ENCODE data around the gene MASP1.
"Not testable (repeated sequence)": the region's sequence is repeated elsewhere in the genome, so short reads cannot be mapped to it uniquely, and the experiment has no call there.

MASP1 gene

GRCh38 chr3:187263270-187263669 lies 28.3 kb downstream of the MASP1 start:
- DNase-seq = no peak

- DNase-seq = no peak
These were observed 29.2 kb downstream of the MASP1 start for GRCh38 chr3:187262360-187262759.

GRCh38 chr3:187261541-187261969 lies 30.0 kb downstream of the MASP1 start:
- no peak for DNase-seq

GRCh38 chr3:187259171-187259570 lies 32.4 kb downstream of the MASP1 start:
- DNase-seq = no peak

DNA sequence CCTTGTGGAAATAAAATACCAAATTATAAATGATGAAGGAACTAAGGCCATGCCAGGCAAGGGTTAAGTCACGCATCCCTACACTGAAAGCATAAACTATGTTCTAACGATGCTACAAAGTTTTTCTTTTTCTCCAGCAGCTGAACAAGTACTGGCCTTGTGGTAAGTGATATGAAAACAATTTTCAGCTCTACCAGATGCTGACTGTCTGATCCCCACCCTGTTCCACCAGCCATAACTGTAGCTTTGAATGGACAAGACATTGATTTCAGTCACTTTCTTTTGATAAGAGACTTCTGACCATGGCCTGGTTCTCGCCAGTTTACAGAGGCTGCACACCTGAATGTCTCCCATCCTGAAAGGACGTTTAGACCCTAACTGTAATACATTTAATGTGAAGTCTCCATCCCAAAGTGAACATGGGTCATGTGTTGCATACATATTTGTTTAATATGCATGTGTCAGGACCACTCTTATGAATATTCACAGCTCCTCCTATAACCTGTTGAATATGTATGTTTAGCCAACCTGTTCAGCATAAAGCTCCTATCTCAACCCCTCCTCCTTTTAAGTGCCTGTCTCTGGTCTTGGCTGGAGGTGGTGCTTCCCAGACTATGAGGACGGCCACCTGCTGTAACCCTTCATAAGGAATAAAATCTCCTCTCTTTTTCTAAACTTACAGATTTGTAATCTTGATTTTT lies 33.4 kb downstream of the MASP1 start:
- no peak for DNase-seq

GRCh38 chr3:187257471-187257870 lies 34.1 kb downstream of the MASP1 start:
- no peak for DNase-seq

DNA sequence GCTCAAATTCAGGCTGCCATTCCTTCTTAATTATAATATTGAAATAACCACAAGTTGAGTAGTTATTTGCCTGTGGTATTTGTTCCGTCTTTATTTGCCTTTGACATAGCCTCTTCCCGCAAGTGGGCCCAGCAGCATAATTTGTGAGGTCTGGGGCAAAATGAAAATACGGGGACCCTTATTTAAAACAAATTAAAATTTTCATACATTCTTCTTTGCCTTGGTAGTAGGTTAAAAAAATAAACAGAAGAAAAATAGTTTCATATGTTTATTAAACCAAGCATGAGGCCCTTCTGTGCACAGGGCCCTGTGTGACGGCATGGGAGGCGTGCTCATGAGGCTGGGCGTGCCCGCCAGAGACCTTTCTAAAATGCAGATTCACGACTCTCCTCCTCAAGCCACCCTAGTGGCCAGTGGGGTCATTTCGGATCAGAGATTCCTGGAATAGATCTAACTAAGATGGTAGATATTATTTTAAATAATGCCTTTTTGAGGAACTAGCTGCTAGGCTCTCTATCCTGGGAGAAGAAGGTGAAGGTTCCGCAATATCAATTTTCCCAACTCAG lies 35.4 kb downstream of the MASP1 start:
- no peak for DNase-seq

- no peak for DNase-seq
These were observed 36.2 kb downstream of the MASP1 start for GRCh38 chr3:187255314-187255713.

GRCh38 chr3:187252311-187252710 lies 39.2 kb downstream of the MASP1 start:
- DNase-seq = no peak

DNA sequence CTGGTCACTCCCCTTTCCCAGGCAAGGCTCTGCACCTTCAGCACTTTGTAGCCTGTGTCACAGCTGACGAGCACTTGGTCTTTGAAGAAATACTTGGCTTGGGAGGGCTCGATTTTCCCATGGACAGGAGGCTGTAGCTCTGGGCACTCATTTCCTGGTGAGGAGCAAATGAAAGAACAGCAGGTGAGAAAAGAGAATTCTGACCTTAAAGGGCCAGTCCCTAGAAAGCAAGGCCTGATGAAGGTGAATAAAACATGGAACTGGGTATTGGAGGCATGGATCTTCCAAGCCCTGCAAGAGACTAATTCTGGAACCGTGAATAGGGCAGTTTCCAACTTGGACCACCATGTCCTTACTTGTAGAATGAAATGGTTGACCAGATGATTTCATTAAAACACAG lies 39.9 kb downstream of the MASP1 start:
- DNase-seq = no peak

- no peak for DNase-seq
These were observed 44.1 kb downstream of the MASP1 start for GRCh38 chr3:187247398-187247797.

- DNase-seq = no peak
These were observed 47.5 kb downstream of the MASP1 start for GRCh38 chr3:187243933-187244524.

- DNase-seq = no peak
These were observed 48.6 kb downstream of the MASP1 start for GRCh38 chr3:187242900-187243299.

- no peak for DNase-seq
These were observed 49.1 kb downstream of the MASP1 start for GRCh38 chr3:187242435-187242834.

GRCh38 chr3:187238835-187239234 lies 52.7 kb downstream of the MASP1 start:
- not testable (repeated sequence) for DNase-seq

DNA sequence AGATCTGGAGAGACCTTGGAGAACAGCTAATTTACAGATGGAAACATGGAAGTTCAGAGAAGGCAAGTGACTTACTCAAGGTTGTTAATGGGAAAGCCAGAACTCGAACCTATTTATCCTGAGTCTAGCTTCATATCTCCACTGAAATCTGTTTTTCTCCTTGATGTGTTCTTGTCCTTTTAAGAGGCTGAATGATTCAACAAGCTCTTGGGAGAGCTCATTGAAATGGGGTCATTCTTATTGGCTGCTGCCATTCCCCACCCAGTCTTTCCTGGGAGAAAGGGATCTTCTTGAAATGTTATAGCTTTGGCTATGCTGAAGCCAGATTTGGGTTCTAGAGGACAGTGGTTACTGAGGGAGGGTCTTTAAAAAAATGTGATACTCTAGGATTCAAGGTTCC lies 53.3 kb downstream of the MASP1 start:
- no peak for DNase-seq

GRCh38 chr3:187237741-187238140 lies 53.8 kb downstream of the MASP1 start:
- DNase-seq = no peak

DNA sequence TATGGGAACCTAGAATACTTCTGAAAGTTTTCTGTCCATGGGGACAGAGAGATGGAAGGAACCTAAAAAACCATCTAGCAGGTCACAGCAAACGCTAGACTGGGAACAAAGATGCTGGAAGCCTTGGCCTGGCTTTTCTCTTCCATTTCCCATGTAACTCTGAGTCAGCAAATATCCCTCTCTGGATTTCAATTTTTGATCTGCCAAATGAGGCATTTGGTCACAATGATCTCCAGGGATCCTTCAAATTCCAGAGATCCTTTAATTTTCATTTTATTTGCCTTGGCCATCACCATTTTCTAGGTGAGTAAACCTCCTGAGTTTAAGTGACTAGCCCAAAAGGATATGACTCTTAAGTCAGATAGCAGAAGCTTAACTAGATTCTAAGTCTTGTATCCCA lies 54.6 kb downstream of the MASP1 start:
- DNase-seq = no peak

DNA sequence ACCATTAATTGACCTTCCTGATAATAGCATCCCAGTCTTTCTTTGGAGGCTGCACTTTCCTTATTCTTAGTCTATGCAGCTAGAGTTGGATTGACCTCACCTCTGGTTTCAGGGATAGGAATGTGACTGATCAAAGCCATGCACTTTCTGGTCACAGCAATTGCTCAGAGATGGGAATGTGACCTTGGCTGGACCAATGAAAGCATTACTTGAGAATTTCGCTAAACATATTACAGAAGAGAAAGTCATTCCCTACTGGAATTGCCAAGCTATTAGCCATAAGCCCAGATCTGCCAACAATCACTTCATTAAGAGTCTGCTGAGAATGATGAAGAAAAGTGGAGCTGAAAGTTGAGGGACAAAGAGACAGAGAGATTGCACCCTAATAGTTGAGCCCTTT lies 61.5 kb downstream of the MASP1 start:
- DNase-seq = no peak

DNA sequence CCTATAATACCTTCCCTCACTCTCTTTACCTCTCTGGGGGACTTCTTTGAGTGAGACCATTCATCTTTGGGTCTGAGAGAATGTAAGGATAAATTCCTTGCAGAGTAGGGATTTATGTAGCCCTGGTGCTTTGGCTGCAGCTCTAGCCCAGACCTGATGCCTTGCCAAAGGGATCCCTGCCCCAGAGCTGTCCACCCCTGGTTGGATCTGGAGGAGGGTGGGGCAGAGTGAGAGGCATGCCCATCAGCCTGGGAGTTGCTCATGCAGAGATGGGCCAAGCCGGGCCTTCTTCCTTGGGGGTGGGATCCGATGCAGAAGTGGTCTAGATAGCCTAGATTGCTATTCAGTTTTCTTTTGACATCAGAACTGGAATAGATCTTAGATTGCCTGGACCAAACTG lies 62.8 kb downstream of the MASP1 start:
- DNase-seq = no peak

DNA sequence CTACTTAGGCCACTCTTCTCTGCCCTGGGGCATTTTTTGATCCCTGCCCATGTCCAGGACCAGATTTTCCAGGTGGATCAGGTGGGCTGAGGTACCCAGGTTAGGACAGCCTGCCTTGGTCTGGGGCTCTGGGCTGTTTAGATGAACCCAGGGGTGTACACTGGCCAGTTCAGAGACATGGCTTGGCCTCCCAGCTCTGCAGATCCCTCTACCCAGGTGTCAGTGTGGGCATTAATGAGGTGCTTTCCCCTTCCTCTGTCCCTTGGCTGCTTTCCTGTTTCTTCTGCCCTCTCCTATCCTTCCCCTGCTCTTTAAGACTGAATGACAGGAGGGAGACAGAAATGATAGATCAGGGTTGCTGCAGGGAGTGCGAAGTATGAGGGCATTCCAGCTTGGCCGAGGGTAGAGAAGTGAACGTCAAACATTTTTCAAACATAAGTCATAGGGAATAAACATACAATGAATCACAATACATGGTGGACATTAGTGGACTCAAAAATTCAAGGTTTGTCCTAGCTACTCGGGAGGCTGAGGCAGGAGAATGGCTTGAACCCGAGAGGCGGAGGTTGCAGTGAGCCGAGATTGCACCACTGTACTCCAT lies 63.8 kb downstream of the MASP1 start:
- no peak for DNase-seq

- no peak for DNase-seq
These were observed 67.7 kb downstream of the MASP1 start for GRCh38 chr3:187223799-187224198.

- no peak for DNase-seq
These were observed 68.7 kb downstream of the MASP1 start for GRCh38 chr3:187222801-187223200.

DNA sequence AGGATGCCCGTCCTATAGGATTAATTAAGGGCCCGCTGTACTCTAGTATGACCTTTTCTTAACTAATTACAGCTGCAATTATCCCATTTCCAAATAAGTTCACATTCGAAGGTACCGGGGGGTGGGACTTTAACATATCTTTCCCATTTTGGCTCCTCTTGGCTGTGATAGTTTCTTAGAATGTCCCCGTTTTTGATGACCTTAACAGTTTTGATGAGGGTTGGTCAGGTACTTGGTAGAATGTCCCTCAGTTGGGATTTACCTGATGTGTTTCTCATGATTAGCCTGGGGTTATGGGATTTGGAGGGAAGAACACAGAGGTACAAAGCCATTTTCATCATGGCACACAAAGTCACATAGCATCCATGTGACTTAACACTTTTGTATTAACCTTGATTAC lies 76.1 kb downstream of the MASP1 start:
- DNase-seq = no peak
